ENCODE data around the gene NOP58.
A peak's percentile ranks its signal among the peaks of the same experiment; 100 is the strongest.
"Not testable (repeated sequence)": the region's sequence is repeated elsewhere in the genome, so short reads cannot be mapped to it uniquely, and the experiment has no call there.

Gene NOP58

GRCh38 chr2:202265467-202266277 is at the start of gene NOP58:
Gene NOP58, plus strand, starts transcription at chr2:202265763. Its CDS starts 179 bp downstream, at chr2:202265942.
- peak; percentile 80 for DNase-seq (ENCODE audit: low read depth)

- no peak for DNase-seq (ENCODE audit: low read depth)
Measured at GRCh38 chr2:202221873-202222272, 43.7 kb upstream of the NOP58 start.

GRCh38 chr2:202237787-202238233 is 27.8 kb upstream of the NOP58 start:
- DNase-seq (ENCODE audit: low read depth), result peak; percentile 2

GRCh38 chr2:202238234-202239197 is 27.0 kb upstream of the NOP58 start, which contains the start of gene SUMO1:
Gene SUMO1, minus strand, starts transcription at chr2:202238597. Its CDS starts 146 bp downstream, at chr2:202238451.
- DNase-seq (ENCODE audit: low read depth), result peak; percentile 88

- not testable (repeated sequence) for DNase-seq (ENCODE audit: low read depth)
Measured at GRCh38 chr2:202247710-202248109, 17.9 kb upstream of the NOP58 start.

GRCh38 chr2:202249521-202250253 is 15.9 kb upstream of the NOP58 start:
- no peak for DNase-seq (ENCODE audit: low read depth)

- no peak for DNase-seq (ENCODE audit: low read depth)
Measured at GRCh38 chr2:202251494-202251893, 14.1 kb upstream of the NOP58 start.

GRCh38 chr2:202261531-202261930 is 4.0 kb upstream of the NOP58 start:
- no peak for DNase-seq (ENCODE audit: low read depth)

GRCh38 chr2:202267495-202267894 is 1.9 kb downstream of the NOP58 start:
- DNase-seq (ENCODE audit: low read depth), result no peak

- no peak for DNase-seq (ENCODE audit: low read depth)
Measured at GRCh38 chr2:202269585-202269984, 4.0 kb downstream of the NOP58 start.

- no peak for DNase-seq (ENCODE audit: low read depth)
Measured at GRCh38 chr2:202270487-202270886, 4.9 kb downstream of the NOP58 start.

- not testable (repeated sequence) for DNase-seq (ENCODE audit: low read depth)
Measured at GRCh38 chr2:202276078-202276720, 10.6 kb downstream of the NOP58 start.

- DNase-seq (ENCODE audit: low read depth), result no peak
Measured at GRCh38 chr2:202278036-202278760, 12.6 kb downstream of the NOP58 start.

- DNase-seq (ENCODE audit: low read depth), result no peak
Measured at GRCh38 chr2:202278944-202279343, 13.4 kb downstream of the NOP58 start.

GRCh38 chr2:202286595-202286994 is 21.0 kb downstream of the NOP58 start:
- DNase-seq (ENCODE audit: low read depth), result no peak

GRCh38 chr2:202289394-202290204 is 24.0 kb downstream of the NOP58 start:
- DNase-seq (ENCODE audit: low read depth), result no peak

GRCh38 chr2:202290316-202290715 is 24.8 kb downstream of the NOP58 start:
- no peak for DNase-seq (ENCODE audit: low read depth)

GRCh38 chr2:202290970-202291369 is 25.4 kb downstream of the NOP58 start:
- no peak for DNase-seq (ENCODE audit: low read depth)

- no peak for DNase-seq (ENCODE audit: low read depth)
Measured at GRCh38 chr2:202299712-202300111, 34.1 kb downstream of the NOP58 start.

- DNase-seq (ENCODE audit: low read depth), result no peak
Measured at GRCh38 chr2:202306034-202306433, 40.5 kb downstream of the NOP58 start.
